PC-9 (cell line): ENCODE measurements around the gene KRTAP20-4. TPM values are rescaled to one million over a fixed set of nuclear protein-coding genes. Genes with fewer than 3 reads are reported as not detected.

Experiments used
- BruUV-seq: library from RNA; stranded (reverse); fragments of 400-500 nt; replicated peaks from 2 replicates; lab custom pipeline; 2021; lab: Mats Ljungman, UMichigan
- CTCF ChIA-PET: fragments of 300-600 bp; sonication (Branson Sonifier 250); formaldehyde crosslinking; loops from one replicate; lab custom pipeline; 2022; ENCODE audit warnings: antibody characterized with exemption; lab: Charles Lee
- POLR2A ChIA-PET: fragments of 300-600 bp; sonication (Branson Sonifier 250); formaldehyde crosslinking; loops from one replicate; lab custom pipeline; 2022; ENCODE audit warnings: antibody characterized with exemption; ENCODE audit not compliant: unreplicated experiment; lab: Charles Lee
- DNase-seq, 2 experiments: peaks; one replicate each; pipeline versions ENCODE4 v3.0.0 to v3.0.0-alpha.2; 2015 to 2022; ENCODE audit warnings: mixed read lengths in 1 of 2
- H2AFZ ChIP-seq: fragments of 200-600 bp; sonication (generic); 2 replicates; pipeline ENCODE4 v1.8.1; 2017; ENCODE audit warnings: antibody characterized with exemption
- H3F3A ChIP-seq: fragments of 200-600 bp; sonication (generic); 2 replicates; pipeline ENCODE4 v1.8.1; 2017; ENCODE audit warnings: antibody characterized with exemption, mild to moderate bottlenecking, low read depth; ENCODE audit not compliant: insufficient read depth
- H3K27ac ChIP-seq: fragments of 200-600 bp; sonication (generic); 2 replicates; pipeline ENCODE4 v1.6.1; 2016; ENCODE audit warnings: mixed run types
- H3K27me3 ChIP-seq: fragments of 200-600 bp; sonication (generic); 2 replicates; pipeline ENCODE4 v1.6.1; 2016; ENCODE audit warnings: low read depth, mixed run types; ENCODE audit not compliant: insufficient read depth
- H3K36me3 ChIP-seq: fragments of 200-600 bp; sonication (generic); 2 replicates; pipeline ENCODE4 v1.6.1; 2016; ENCODE audit warnings: low read depth, mixed run types
- H3K4me1 ChIP-seq: fragments of 200-600 bp; sonication (generic); replicated peaks from 2 replicates; pipeline ENCODE4 v1.6.1; 2016; ENCODE audit warnings: mixed run types; ENCODE audit not compliant: insufficient read depth
- H3K4me2 ChIP-seq: fragments of 200-600 bp; sonication (generic); 2 replicates; pipeline ENCODE4 v1.6.1; 2017; ENCODE audit warnings: mixed run types
- H3K4me3 ChIP-seq: fragments of 200-600 bp; sonication (generic); 2 replicates; pipeline ENCODE4 v1.6.1; 2016; ENCODE audit warnings: mixed run types
- H3K79me2 ChIP-seq: fragments of 200-600 bp; sonication (generic); 2 replicates; pipeline ENCODE4 v1.6.1; 2017; ENCODE audit warnings: low read depth, mixed run types
- H3K9me2 ChIP-seq: fragments of 200-600 bp; sonication (generic); 2 replicates; pipeline ENCODE4 v1.8.1; 2017; ENCODE audit warnings: mild to moderate bottlenecking; ENCODE audit not compliant: insufficient read depth
- H3K9me3 ChIP-seq: fragments of 200-600 bp; sonication (generic); 2 replicates; pipeline ENCODE4 v1.8.1; 2016; ENCODE audit warnings: low read depth; ENCODE audit not compliant: insufficient read depth
- H4K20me1 ChIP-seq: fragments of 200-600 bp; sonication (generic); 2 replicates; pipeline ENCODE4 v1.8.1; 2017; ENCODE audit not compliant: insufficient read depth
- EZH2 ChIP-seq: fragments of 200-600 bp; sonication (generic); IDR thresholded peaks from 2 replicates; pipeline ENCODE4 v1.8.0; 2017; ENCODE audit warnings: antibody characterized with exemption, low read depth
- intact Hi-C: fragments of 100-400 bp; cut with micrococcal nuclease; formaldehyde crosslinking; loops from one replicate; pipeline ENCODE4 v1.10.0; 2022; ENCODE audit not compliant: unreplicated experiment
- total RNA-seq: library from RNA; stranded (reverse); gene quantifications from 2 replicates; pipeline ENCODE4 v1.2.3, GENCODE V29; 2021
- TF ChIP-seq, protein P1 (sequence below): fragments of 200-600 bp; sonication (generic); conservative IDR thresholded peaks from 2 replicates; pipeline ENCODE4 v1.6.1; 2017; ENCODE audit warnings: mixed run types, antibody characterized with exemption, mild to moderate bottlenecking, moderate library complexity

KRTAP20-4 gene
- total RNA-seq, 1 experiment from 2014 or later = not detected

DNA sequence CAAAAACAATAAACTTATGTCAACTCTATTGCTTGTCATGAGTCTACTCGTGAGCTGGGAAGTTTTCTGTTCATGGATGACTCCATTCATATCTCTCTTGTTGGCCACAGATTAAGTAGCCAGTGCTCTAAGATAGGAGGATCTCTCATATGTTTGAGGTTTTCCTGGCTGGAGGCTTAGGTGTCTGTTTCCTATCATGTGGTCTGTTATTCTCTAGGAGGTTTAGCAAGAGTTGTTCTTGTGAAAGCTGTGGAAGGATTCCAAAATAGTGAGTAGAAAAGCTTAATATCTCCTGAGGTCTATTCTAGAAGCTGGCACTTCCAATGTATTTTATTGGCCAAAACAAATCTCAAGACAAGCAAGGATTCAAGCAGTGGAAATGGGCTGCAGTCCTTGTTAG, 8.8 kb downstream of the KRTAP20-4 start:
- no TSS peak for BruUV-seq
- no peaks in the 10 kb centered on the region for H3K9me3 ChIP-seq
- TF ChIP-seq, protein P1, sequence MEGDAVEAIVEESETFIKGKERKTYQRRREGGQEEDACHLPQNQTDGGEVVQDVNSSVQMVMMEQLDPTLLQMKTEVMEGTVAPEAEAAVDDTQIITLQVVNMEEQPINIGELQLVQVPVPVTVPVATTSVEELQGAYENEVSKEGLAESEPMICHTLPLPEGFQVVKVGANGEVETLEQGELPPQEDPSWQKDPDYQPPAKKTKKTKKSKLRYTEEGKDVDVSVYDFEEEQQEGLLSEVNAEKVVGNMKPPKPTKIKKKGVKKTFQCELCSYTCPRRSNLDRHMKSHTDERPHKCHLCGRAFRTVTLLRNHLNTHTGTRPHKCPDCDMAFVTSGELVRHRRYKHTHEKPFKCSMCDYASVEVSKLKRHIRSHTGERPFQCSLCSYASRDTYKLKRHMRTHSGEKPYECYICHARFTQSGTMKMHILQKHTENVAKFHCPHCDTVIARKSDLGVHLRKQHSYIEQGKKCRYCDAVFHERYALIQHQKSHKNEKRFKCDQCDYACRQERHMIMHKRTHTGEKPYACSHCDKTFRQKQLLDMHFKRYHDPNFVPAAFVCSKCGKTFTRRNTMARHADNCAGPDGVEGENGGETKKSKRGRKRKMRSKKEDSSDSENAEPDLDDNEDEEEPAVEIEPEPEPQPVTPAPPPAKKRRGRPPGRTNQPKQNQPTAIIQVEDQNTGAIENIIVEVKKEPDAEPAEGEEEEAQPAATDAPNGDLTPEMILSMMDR = no peak
- TF ChIP-seq EZH2 = no peak
- H3F3A ChIP-seq = no peaks in the 10 kb centered on the region
- H4K20me1 ChIP-seq = no peaks in the 10 kb centered on the region
- H3K9me2 ChIP-seq = no peaks in the 10 kb centered on the region
- intact Hi-C loops = no loop called here
- no peaks in the 10 kb centered on the region for H3K79me2 ChIP-seq
- ChIA-PET POLR2A (no interaction called here), CTCF (no interaction called here)
- no peak for DNase-seq
- no peak overlapping the region for H3K4me2 ChIP-seq
- no peaks in the 10 kb centered on the region for H3K27me3 ChIP-seq
- H3K4me1 ChIP-seq = no peaks in the 10 kb centered on the region
- H2AFZ ChIP-seq = no peak overlapping the region
- H3K36me3 ChIP-seq = no peaks in the 10 kb centered on the region
- H3K4me3 ChIP-seq = no peak overlapping the region
- H3K27ac ChIP-seq = no peak overlapping the region

DNA sequence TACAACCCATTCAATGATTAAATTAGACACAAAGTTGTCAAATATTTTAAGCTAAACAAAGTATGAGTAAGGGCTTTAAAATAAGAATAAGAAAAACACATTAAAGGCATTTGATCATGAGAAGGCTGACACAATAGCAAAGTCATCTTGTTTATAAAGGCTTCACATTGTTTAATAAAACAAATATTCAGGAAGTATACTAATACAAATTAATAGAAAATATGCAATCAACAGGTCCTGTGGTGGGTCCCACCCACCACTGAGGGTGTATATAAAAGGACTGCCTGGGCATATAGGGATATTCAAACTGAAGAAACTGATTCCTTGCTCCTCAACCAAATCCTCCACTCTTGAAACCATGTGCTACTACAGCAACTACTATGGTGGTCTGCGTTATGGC, 14.5 kb downstream of the KRTAP20-4 start, which contains the start of gene KRTAP20-2:
Gene KRTAP20-2 (plus strand): TSS at position 301 of the 400 bp plus-strand sequence. CDS start 58 bp downstream, at position 359.
- DNase-seq = no peak
- H3K4me2 ChIP-seq = no peak within 1 kb of the TSS
- H2AFZ ChIP-seq = no peak within 1 kb of the TSS
- H3K27ac ChIP-seq = no peak within 1 kb of the TSS
- H3K79me2 ChIP-seq = no peaks in the 10 kb centered on the region
- intact Hi-C loops = no loop called here
- H3K9me3 ChIP-seq = no peaks in the 10 kb centered on the region
- TF ChIP-seq, protein P1 = no peak
- no peak for TF ChIP-seq EZH2
- no peaks in the 10 kb centered on the region for H3F3A ChIP-seq
- ChIA-PET CTCF (no interaction called here), POLR2A (no interaction called here)
- H3K4me3 ChIP-seq = no peak within 1 kb of the TSS
- BruUV-seq = no TSS peak
- no peaks in the 10 kb centered on the region for H3K27me3 ChIP-seq
- no peaks in the 10 kb centered on the region for H4K20me1 ChIP-seq
- no peaks in the 10 kb centered on the region for H3K4me1 ChIP-seq
- no peaks in the 10 kb centered on the region for H3K36me3 ChIP-seq
- no peaks in the 10 kb centered on the region for H3K9me2 ChIP-seq

DNA sequence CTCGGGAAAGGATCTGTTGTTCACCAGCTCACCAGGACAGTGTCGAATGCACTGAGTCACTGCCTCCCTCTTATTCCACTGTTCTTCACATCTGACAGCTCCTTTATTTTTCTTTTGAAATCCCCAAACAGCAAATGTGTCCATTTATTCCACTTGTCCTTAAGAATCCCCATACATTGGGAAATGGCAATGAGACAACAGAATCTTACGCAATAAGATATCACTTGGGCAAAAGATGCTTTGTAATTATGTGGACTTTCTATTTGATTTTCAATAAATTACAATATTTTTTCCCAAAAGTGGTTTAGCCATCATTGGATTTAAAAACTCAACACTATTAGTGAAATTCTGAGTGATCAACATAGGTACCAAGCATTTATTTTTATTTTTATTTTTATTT, 18.3 kb downstream of the KRTAP20-4 start:
- BruUV-seq = no TSS peak
- intact Hi-C loops = no loop called here
- CTCF ChIA-PET = no interaction called here

More for the DNA sequence above, 18.3 kb downstream of the KRTAP20-4 start:
- Histone ChIP-seq H3K27me3 (no peaks in the 10 kb centered on the region), H4K20me1 (no peaks in the 10 kb centered on the region), H3K79me2 (no peaks in the 10 kb centered on the region), H3K36me3 (no peaks in the 10 kb centered on the region), H3F3A (no peaks in the 10 kb centered on the region), H3K27ac (no peak overlapping the region), H3K9me3 (no peaks in the 10 kb centered on the region), H3K4me1 (no peaks in the 10 kb centered on the region), H2AFZ (no peak overlapping the region), H3K4me3 (no peak overlapping the region), H3K4me2 (no peak overlapping the region), H3K9me2 (no peaks in the 10 kb centered on the region)
- no peak for TF ChIP-seq EZH2
- TF ChIP-seq, protein P1 = no peak
- no peak for DNase-seq
- POLR2A ChIA-PET = no interaction called here
